H1 (cell line): Measurements from ENCODE around the gene RB1. TPM values are rescaled to one million over a fixed set of nuclear protein-coding genes. Genes with fewer than 3 reads are reported as not detected.

Experiments used
- CTCF ChIA-PET: fragments of 300-600 bp; sonication (Branson Sonifier 250); formaldehyde crosslinking; loops from one replicate; lab custom pipeline; 2021; ENCODE audit not compliant: partially characterized antibody; lab: Charles Lee
- POLR2A ChIA-PET: fragments of 300-600 bp; sonication (Branson Sonifier 250); formaldehyde crosslinking; loops from one replicate; lab custom pipeline; 2021; ENCODE audit warnings: inconsistent platforms; ENCODE audit not compliant: partially characterized antibody; lab: Charles Lee
- DNase-seq, 2 experiments: peaks; one replicate each; pipeline versions ENCODE4 v3.0.0 to v3.0.0-alpha.2; 2010 to 2022; ENCODE audit warnings: low spot score in 2 of 2, low read depth in 1 of 2, mixed read lengths in 1 of 2
- FAIRE-seq: peaks from 2 replicates; lab custom pipeline; 2011; peaks lifted over from hg19 to GRCh38; lab: Jason Lieb, UNC
- H2AFZ ChIP-seq: 2 replicates; pipeline ENCODE4 v1.8.1; 2012; ENCODE audit warnings: low read length, inconsistent platforms
- H2AK5ac ChIP-seq: 2 replicates; pipeline ENCODE4 v1.6.1; 2013; ENCODE audit warnings: low read depth, low read length
- H2BK120ac ChIP-seq: replicated peaks from 2 replicates; pipeline ENCODE3; 2013; ENCODE audit warnings: low read depth, low read length, inconsistent platforms
- H2BK12ac ChIP-seq: 2 replicates; pipeline ENCODE4 v1.6.1; 2013; ENCODE audit warnings: low read depth, low read length
- H2BK15ac ChIP-seq: 2 replicates; pipeline ENCODE4 v1.6.1; 2013; ENCODE audit warnings: low read length
- H2BK20ac ChIP-seq: 2 replicates; pipeline ENCODE4 v1.6.1; 2013; ENCODE audit warnings: low read length
- H2BK5ac ChIP-seq: 2 replicates; pipeline ENCODE4 v1.6.1; 2013; ENCODE audit warnings: low read depth, low read length
- H3K14ac ChIP-seq: 2 replicates; pipeline ENCODE4 v1.6.1; 2013; ENCODE audit warnings: inconsistent platforms; ENCODE audit not compliant: insufficient read length
- H3K18ac ChIP-seq: 2 replicates; pipeline ENCODE4 v1.6.1; 2013; ENCODE audit warnings: low read length; ENCODE audit errors: extremely low read depth
- H3K23ac ChIP-seq: 2 replicates; pipeline ENCODE4 v1.6.1; 2013; ENCODE audit warnings: inconsistent platforms; ENCODE audit not compliant: insufficient read length
- H3K23me2 ChIP-seq: 2 replicates; pipeline ENCODE4 v1.6.1; 2013; ENCODE audit warnings: low read depth, low read length
- H3K27ac ChIP-seq: 2 replicates; pipeline ENCODE4 v1.6.1; 2011; ENCODE audit warnings: low read depth, low read length, inconsistent platforms
- H3K27me3 ChIP-seq, 4 experiments: replicated peaks in 1 of 4; 1 replicate in 1 of 4; 2 replicates in 3 of 4; pipeline versions ENCODE4 v1.6.1 to v1.8.1; 2011 to 2013; ENCODE audit warnings: low read length in 3 of 4, mild to moderate bottlenecking in 3 of 4, inconsistent platforms in 2 of 4, mixed read lengths in 2 of 4, moderate library complexity in 1 of 4; ENCODE audit not compliant: control insufficient read depth in 3 of 4, insufficient read depth in 3 of 4; ENCODE audit errors: extremely low read depth in 1 of 4
- H3K36me3 ChIP-seq, 4 experiments: 2 replicates each; pipeline versions ENCODE4 v1.6.1 to v1.8.1; 2011 to 2013; ENCODE audit warnings: mild to moderate bottlenecking in 4 of 4, low read length in 3 of 4, moderate library complexity in 2 of 4, control low read depth in 1 of 4, inconsistent platforms in 1 of 4; ENCODE audit not compliant: insufficient read depth in 4 of 4, control insufficient read depth in 2 of 4
- H3K4ac ChIP-seq: replicated peaks from 2 replicates; pipeline ENCODE3; 2013; ENCODE audit warnings: low read length, low read depth, mixed read lengths, inconsistent platforms; ENCODE audit not compliant: insufficient read length
- H3K4me1 ChIP-seq, 4 experiments: replicated peaks in 1 of 4; 1 replicate in 1 of 4; 2 replicates in 3 of 4; pipeline versions ENCODE4 v1.6.1 to v1.8.1; 2011 to 2013; ENCODE audit warnings: low read length in 3 of 4, inconsistent platforms in 2 of 4, mixed read lengths in 1 of 4; ENCODE audit not compliant: insufficient read depth in 4 of 4, control insufficient read depth in 3 of 4
- H3K4me2 ChIP-seq, 2 experiments: 2 replicates each; pipeline versions ENCODE4 v1.6.1 to v1.8.1; 2011 to 2013; ENCODE audit warnings: low read depth in 2 of 2, low read length in 2 of 2, control low read depth in 1 of 2, inconsistent platforms in 1 of 2, mild to moderate bottlenecking in 1 of 2; ENCODE audit not compliant: insufficient read depth in 1 of 2
- H3K4me3 ChIP-seq, 4 experiments: fragments of 200-600, 300-600 bp in 1 of 4; sonication (generic), shearing (Covaris generic), sonication (Bioruptor Twin) in 1 of 4; 2 replicates each; pipeline versions ENCODE4 v1.5.1 to v1.8.1; 2011 to 2016; ENCODE audit warnings: low read length in 4 of 4, low read depth in 3 of 4, control low read depth in 2 of 4, inconsistent platforms in 2 of 4, mild to moderate bottlenecking in 2 of 4, mixed read lengths in 1 of 4, moderate library complexity in 1 of 4; ENCODE audit not compliant: insufficient read depth in 2 of 4; ENCODE audit errors: extremely low read depth in 1 of 4
- H3K56ac ChIP-seq: replicated peaks from 2 replicates; pipeline ENCODE3; 2013; ENCODE audit warnings: low read depth, mild to moderate bottlenecking, mixed read lengths, low read length, inconsistent platforms; ENCODE audit not compliant: insufficient read length
- H3K79me1 ChIP-seq: 2 replicates; pipeline ENCODE4 v1.6.1; 2013; ENCODE audit warnings: low read depth, low read length, control low read depth
- H3K79me2 ChIP-seq, 2 experiments: 2 replicates each; pipeline versions ENCODE4 v1.6.1 to v1.8.1; 2012 to 2013; ENCODE audit warnings: low read length in 2 of 2, mild to moderate bottlenecking in 2 of 2, inconsistent platforms in 1 of 2; ENCODE audit not compliant: insufficient read depth in 2 of 2, control insufficient read depth in 1 of 2
- H3K9ac ChIP-seq, 4 experiments: replicated peaks in 1 of 4; 1 replicate in 1 of 4; 2 replicates in 3 of 4; pipeline versions ENCODE4 v1.6.1 to v1.8.1; 2011 to 2013; ENCODE audit warnings: low read depth in 3 of 4, low read length in 3 of 4, control low read depth in 2 of 4, mild to moderate bottlenecking in 2 of 4, moderate library complexity in 2 of 4, inconsistent platforms in 1 of 4; ENCODE audit errors: extremely low read depth in 1 of 4
- H3K9me3 ChIP-seq, 2 experiments: 2 replicates each; pipeline versions ENCODE4 v1.6.1 to v1.8.1; 2012 to 2013; ENCODE audit warnings: mild to moderate bottlenecking in 2 of 2, moderate library complexity in 2 of 2, control low read depth in 1 of 2, inconsistent platforms in 1 of 2, low read depth in 1 of 2, low read length in 1 of 2, mixed read lengths in 1 of 2; ENCODE audit not compliant: insufficient read depth in 2 of 2
- H4K20me1 ChIP-seq, 2 experiments: replicated peaks in 1 of 2; 2 replicates each; pipeline versions ENCODE3 to v1.8.1; 2011 to 2013; ENCODE audit warnings: inconsistent platforms in 2 of 2, low read length in 2 of 2, mild to moderate bottlenecking in 1 of 2; ENCODE audit not compliant: insufficient read depth in 2 of 2, control insufficient read depth in 1 of 2
- H4K5ac ChIP-seq: 2 replicates; pipeline ENCODE4 v1.6.1; 2013; ENCODE audit warnings: low read length, low read depth, mixed read lengths, inconsistent platforms; ENCODE audit not compliant: insufficient read length
- H4K8ac ChIP-seq: 2 replicates; pipeline ENCODE4 v1.8.0; 2013; ENCODE audit warnings: mild to moderate bottlenecking, moderate library complexity, low read length, inconsistent platforms; ENCODE audit not compliant: insufficient read depth; ENCODE audit errors: extremely low read depth
- H4K91ac ChIP-seq: replicated peaks from 2 replicates; pipeline ENCODE3; 2013; ENCODE audit warnings: low read length, mixed read lengths, inconsistent platforms; ENCODE audit not compliant: insufficient read length
- BACH1 ChIP-seq: IDR thresholded peaks from 2 replicates; pipeline ENCODE4 v1.6.1; 2012; ENCODE audit warnings: low read length, improper control_type of control experiment
- CHD1 ChIP-seq: IDR thresholded peaks from 2 replicates; pipeline ENCODE4 v1.6.1; 2012; ENCODE audit warnings: low read depth, low read length, improper control_type of control experiment
- GTF2F1 ChIP-seq: IDR thresholded peaks from 2 replicates; pipeline ENCODE4 v1.6.1; 2012; ENCODE audit warnings: low read depth, low read length, improper control_type of control experiment, borderline replicate concordance
- HDAC6 ChIP-seq: IDR thresholded peaks from one replicate; pipeline ENCODE4 v1.7.1; 2012; ENCODE audit warnings: low read depth, mild to moderate bottlenecking, inconsistent platforms, low read length, moderate library complexity
- KDM5A ChIP-seq: fragments of 200-600 bp; IDR thresholded peaks from 2 replicates; pipeline ENCODE4 v1.7.1; 2012; ENCODE audit warnings: mild to moderate bottlenecking, low read length, inconsistent platforms, mixed read lengths
- POU5F1 ChIP-seq: IDR thresholded peaks from 2 replicates; pipeline ENCODE4 v1.6.1; 2011; ENCODE audit warnings: low read depth, mild to moderate bottlenecking, low read length, moderate library complexity
- YY1 ChIP-seq: IDR thresholded peaks from 2 replicates; pipeline ENCODE4 v1.6.1; 2011; ENCODE audit warnings: low read depth, mild to moderate bottlenecking, low read length
- ZNF274 ChIP-seq: IDR thresholded peaks from 2 replicates; pipeline ENCODE4 v1.7.0; 2012; ENCODE audit warnings: low read length, borderline replicate concordance; ENCODE audit errors: extremely low read depth
- WGBS, 2 experiments: shearing (Covaris generic) in 1 of 2; methylation state at CpG; one replicate each; pipeline versions ENCODE4 v1.1.6 to v1.1.7; 2013 to 2015; ENCODE audit warnings: low lambda C conversion rate in 2 of 2, mixed read lengths in 2 of 2, inconsistent platforms in 1 of 2, low coverage in 1 of 2, missing lambda C conversion rate in 1 of 2; ENCODE audit not compliant: insufficient replicate concordance in 2 of 2, insufficient coverage in 1 of 2, insufficient read length in 1 of 2; ENCODE audit errors: extremely low coverage in 1 of 2, missing lambda C conversion rate in 1 of 2; 5-methylcytosine and 5-hydroxymethylcytosine counted together
- polyA plus RNA-seq, 7 experiments: library from polyadenylated mRNA; depleted of rRNA in 3 of 7; stranded (reverse) in 5 of 7; unstranded in 2 of 7; fragments of >200 nt in 5 of 7; fragments of 200-250 nt in 2 of 7; gene quantifications; 1 replicate in 5 of 7; 2 replicates in 1 of 7; 4 replicates in 1 of 7; pipeline versions ENCODE4 v1.2.1 to v1.2.3, GENCODE V29; 2011 to 2013; ENCODE audit warnings: missing spikeins in 2 of 7, mixed read lengths in 2 of 7
- total RNA-seq: library from RNA; stranded (reverse); fragmentation: NEBNext Ultra II Directional; extraction: Animal tissue kit (Norgen Biotek cat#: 25700); gene quantifications from 2 replicates; pipeline ENCODE4 v1.2.1, GENCODE V29; 2021
- TF ChIP-seq, protein P1 (sequence below): IDR thresholded peaks from 2 replicates; pipeline ENCODE4 v1.6.1; 2012; ENCODE audit warnings: low read length, inconsistent platforms
- TF ChIP-seq, protein P2 (sequence below): IDR thresholded peaks from 2 replicates; pipeline ENCODE4 v1.6.1; 2012; ENCODE audit warnings: inconsistent platforms

The RB1 gene
- total and polyA plus RNA-seq, 2 of the 8 experiments (the other 6 are each of a cell fraction or from before 2014, with no cell fraction given) = 4.1 to 17.5 TPM

DNA sequence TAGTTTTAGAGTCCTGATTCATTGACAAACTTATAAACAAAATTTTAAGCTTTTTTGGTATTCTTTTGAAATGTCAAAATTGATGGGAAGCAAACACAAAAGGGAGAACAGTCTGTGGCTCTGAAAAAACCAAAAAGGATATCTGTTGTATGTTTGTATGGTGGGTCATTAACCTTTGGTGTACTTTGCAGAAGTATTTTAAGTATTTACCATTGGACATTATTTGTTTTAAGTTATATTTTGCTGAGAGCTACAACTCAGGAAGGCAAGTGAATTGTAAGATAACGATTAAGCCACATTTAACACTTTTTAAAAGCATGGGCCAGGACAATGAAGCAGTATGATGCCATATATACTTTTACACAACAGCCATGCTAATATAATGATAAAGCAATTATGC, 94.2 kb downstream of the RB1 start:
- Histone ChIP-seq H2BK20ac (no peak overlapping the region), H3K4me2 (no peak overlapping the region), H3K18ac (no peak overlapping the region), H2BK5ac (no peak overlapping the region), H3K79me2 (no peaks in the 10 kb centered on the region), H3K4ac (no peak overlapping the region), H3K36me3 (no peaks in the 10 kb centered on the region), H2AFZ (no peak overlapping the region), H3K27ac (no peak overlapping the region), H2BK120ac (no peak overlapping the region), H3K9ac (no peak overlapping the region), H3K9me3 (no peaks in the 10 kb centered on the region), H2AK5ac (no peak overlapping the region), H3K27me3 (no peaks in the 10 kb centered on the region), H4K5ac (no peak overlapping the region), H2BK15ac (no peak overlapping the region), H4K8ac (no peak overlapping the region), H4K91ac (no peak overlapping the region), H3K23me2 (no peaks in the 10 kb centered on the region), H2BK12ac (no peak overlapping the region), H3K56ac (no peak overlapping the region), H4K20me1 (no peaks in the 10 kb centered on the region), H3K4me3 (no peak overlapping the region), H3K23ac (no peak overlapping the region), H3K79me1 (no peaks in the 10 kb centered on the region), H3K4me1 (no peaks in the 10 kb centered on the region), H3K14ac (no peak overlapping the region)
- no peak for DNase-seq
- POLR2A ChIA-PET = interaction anchor here (1.9 kb wide), 1 partner anchor 8 kb away, joined by 4 read pairs; no protein-coding TSS in a partner anchor
- WGBS, 2 experiments = 88% methylated on average over 1 of the region's 1 CpG; no CpG with 5 or more reads in 1 of the 2 experiments
- no peak for FAIRE-seq
- CTCF ChIA-PET = interaction anchor here (0.6 to 1.9 kb wide), 2 partner anchors 107 to 351 kb away, joined by 3 to 4 read pairs; no protein-coding TSS in a partner anchor
- TF ChIP-seq, protein P1, sequence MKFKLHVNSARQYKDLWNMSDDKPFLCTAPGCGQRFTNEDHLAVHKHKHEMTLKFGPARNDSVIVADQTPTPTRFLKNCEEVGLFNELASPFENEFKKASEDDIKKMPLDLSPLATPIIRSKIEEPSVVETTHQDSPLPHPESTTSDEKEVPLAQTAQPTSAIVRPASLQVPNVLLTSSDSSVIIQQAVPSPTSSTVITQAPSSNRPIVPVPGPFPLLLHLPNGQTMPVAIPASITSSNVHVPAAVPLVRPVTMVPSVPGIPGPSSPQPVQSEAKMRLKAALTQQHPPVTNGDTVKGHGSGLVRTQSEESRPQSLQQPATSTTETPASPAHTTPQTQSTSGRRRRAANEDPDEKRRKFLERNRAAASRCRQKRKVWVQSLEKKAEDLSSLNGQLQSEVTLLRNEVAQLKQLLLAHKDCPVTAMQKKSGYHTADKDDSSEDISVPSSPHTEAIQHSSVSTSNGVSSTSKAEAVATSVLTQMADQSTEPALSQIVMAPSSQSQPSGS = no peak
- TF ChIP-seq YY1 = no peak
- TF ChIP-seq CHD1 = no peak
- no peak for TF ChIP-seq ZNF274
- TF ChIP-seq, protein P2, sequence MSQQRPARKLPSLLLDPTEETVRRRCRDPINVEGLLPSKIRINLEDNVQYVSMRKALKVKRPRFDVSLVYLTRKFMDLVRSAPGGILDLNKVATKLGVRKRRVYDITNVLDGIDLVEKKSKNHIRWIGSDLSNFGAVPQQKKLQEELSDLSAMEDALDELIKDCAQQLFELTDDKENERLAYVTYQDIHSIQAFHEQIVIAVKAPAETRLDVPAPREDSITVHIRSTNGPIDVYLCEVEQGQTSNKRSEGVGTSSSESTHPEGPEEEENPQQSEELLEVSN = no peak
- TF ChIP-seq KDM5A = no peak
- no peak for TF ChIP-seq BACH1
- TF ChIP-seq GTF2F1 = no peak
- no peak for TF ChIP-seq POU5F1
- TF ChIP-seq HDAC6 = no peak
